IMR-90 (cell line): ENCODE results near the gene ZNF407.

Source experiments
- CHD1 ChIP-seq: IDR thresholded peaks from 2 replicates; pipeline ENCODE4 v1.6.1; 2012; ENCODE audit warnings: low read depth, low read length, improper control_type of control experiment
- MAZ ChIP-seq: IDR thresholded peaks from 2 replicates; pipeline ENCODE4 v1.6.1; 2012; ENCODE audit warnings: low read depth, mild to moderate bottlenecking, low read length, improper control_type of control experiment, moderate library complexity, borderline replicate concordance
- MXI1 ChIP-seq: IDR thresholded peaks from 2 replicates; pipeline ENCODE4 v1.6.1; 2012; ENCODE audit warnings: low read depth, mild to moderate bottlenecking, low read length, moderate library complexity, borderline replicate concordance
- POLR2A ChIP-seq: IDR thresholded peaks from 2 replicates; pipeline ENCODE4 v1.6.1; 2012; ENCODE audit warnings: mild to moderate bottlenecking, low read depth, low read length
- RAD21 ChIP-seq: IDR thresholded peaks from 2 replicates; pipeline ENCODE4 v1.6.1; 2012; ENCODE audit warnings: low read length, improper control_type of control experiment
- TF ChIP-seq, protein P1 (sequence below): conservative IDR thresholded peaks from 2 replicates; pipeline ENCODE4 v1.5.1; 2012; ENCODE audit warnings: mild to moderate bottlenecking, low read depth, low read length, improper control_type of control experiment

- TF ChIP-seq MXI1 (no peak), RAD21 (no peak), POLR2A (no peak), MAZ (no peak), CHD1 (no peak)
- TF ChIP-seq, protein P1, sequence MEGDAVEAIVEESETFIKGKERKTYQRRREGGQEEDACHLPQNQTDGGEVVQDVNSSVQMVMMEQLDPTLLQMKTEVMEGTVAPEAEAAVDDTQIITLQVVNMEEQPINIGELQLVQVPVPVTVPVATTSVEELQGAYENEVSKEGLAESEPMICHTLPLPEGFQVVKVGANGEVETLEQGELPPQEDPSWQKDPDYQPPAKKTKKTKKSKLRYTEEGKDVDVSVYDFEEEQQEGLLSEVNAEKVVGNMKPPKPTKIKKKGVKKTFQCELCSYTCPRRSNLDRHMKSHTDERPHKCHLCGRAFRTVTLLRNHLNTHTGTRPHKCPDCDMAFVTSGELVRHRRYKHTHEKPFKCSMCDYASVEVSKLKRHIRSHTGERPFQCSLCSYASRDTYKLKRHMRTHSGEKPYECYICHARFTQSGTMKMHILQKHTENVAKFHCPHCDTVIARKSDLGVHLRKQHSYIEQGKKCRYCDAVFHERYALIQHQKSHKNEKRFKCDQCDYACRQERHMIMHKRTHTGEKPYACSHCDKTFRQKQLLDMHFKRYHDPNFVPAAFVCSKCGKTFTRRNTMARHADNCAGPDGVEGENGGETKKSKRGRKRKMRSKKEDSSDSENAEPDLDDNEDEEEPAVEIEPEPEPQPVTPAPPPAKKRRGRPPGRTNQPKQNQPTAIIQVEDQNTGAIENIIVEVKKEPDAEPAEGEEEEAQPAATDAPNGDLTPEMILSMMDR: no peak
Measured at GRCh38 chr18:74604361-74604760, 6.7 kb downstream of the ZNF407 start.
